Testis (tissue), 3 donors: ENCODE data around the gene BPIFA1. TPM values are rescaled to one million over a fixed set of nuclear protein-coding genes. Genes with fewer than 3 reads are reported as not detected.
A peak's percentile ranks its signal among the peaks of the same experiment; 100 is the strongest.

ENCODE experiments used
- DNase-seq: peaks from one replicate; pipeline ENCODE4 v3.0.0-alpha.2; 2019
- H3K27ac ChIP-seq, 2 donors: fragments of 200-600 bp; sonication (generic); one replicate each; pipeline ENCODE4 v1.5.1; 2019
- H3K27me3 ChIP-seq: fragments of 200-600 bp; sonication (generic); one replicate; pipeline ENCODE4 v1.5.1; 2019
- H3K36me3 ChIP-seq: fragments of 200-600 bp; sonication (generic); one replicate; pipeline ENCODE4 v1.5.1; 2017; ENCODE audit warnings: low read depth; ENCODE audit errors: missing control alignments
- H3K4me1 ChIP-seq: fragments of 200-600 bp; sonication (generic); one replicate; pipeline ENCODE4 v1.5.1; 2019
- H3K4me3 ChIP-seq, 2 donors: fragments of 200-600 bp; sonication (generic); one replicate each; pipeline ENCODE4 v1.5.1; 2017 to 2019
- H3K9me3 ChIP-seq: fragments of 200-600 bp; sonication (generic); one replicate; pipeline ENCODE4 v1.5.1; 2017
- CTCF ChIP-seq, 3 experiments: fragments of 450-650 bp in 2 of 3; fragments of 200-600 bp in 1 of 3; sonication (generic) in 1 of 3; IDR thresholded peaks; one replicate each; pipeline ENCODE4 v1.5.1; 2016 to 2019; ENCODE audit warnings: antibody characterized with exemption in 3 of 3, mild to moderate bottlenecking in 2 of 3, moderate library complexity in 1 of 3
- POLR2A ChIP-seq: fragments of 450-650 bp; IDR thresholded peaks from one replicate; pipeline ENCODE4 v1.6.1; 2017; ENCODE audit warnings: antibody characterized with exemption, mild to moderate bottlenecking, moderate library complexity
- WGBS, 2 donors: methylation state at CpG; one replicate each; pipeline ENCODE4 v1.1.5; 2018; 5-methylcytosine and 5-hydroxymethylcytosine counted together
- intact Hi-C: fragments of 100-400 bp; cut with DNase I; formaldehyde crosslinking; loops from one replicate; pipeline ENCODE4 v1.15.1; 2023; ENCODE audit warnings: low total_unique reads
- polyA plus RNA-seq: library from polyadenylated mRNA; stranded (reverse); fragments of 350-450 nt; fragmentation: Illumina TruSeq; extraction: RNeasy Lipid Tissue Mini Kit (QIAGEN cat#74804); gene quantifications from one replicate; pipeline ENCODE4 v1.2.3, GENCODE V29; 2014; ENCODE audit warnings: low read depth, low replicate concordance; ENCODE audit not compliant: insufficient read depth
- total RNA-seq, 2 donors: library from RNA; depleted of rRNA; stranded (reverse); fragments of >200 nt; gene quantifications; one replicate each; pipeline ENCODE4 v1.2.3, GENCODE V29; 2016

Gene BPIFA1
- total and polyA plus RNA-seq, 3 donors from 2014 or later: 1.6 TPM; not detected in 2

- Histone ChIP-seq H3K36me3 (no peaks in the 10 kb centered on the region), H3K9me3 (no peaks in the 10 kb centered on the region), H3K27me3 (no peaks in the 10 kb centered on the region), H3K4me1 (peaks cover 4% of the 10 kb centered on the region), H3K4me3 (no peak overlapping the region), H3K27ac (no peak overlapping the region)
- no peak for DNase-seq
- 13 to 30% methylated on average over 1 of the region's 1 CpG for WGBS, 2 donors
- intact Hi-C loops: no loop called here
- TF ChIP-seq CTCF (IDR thresholded peaks at IDR 0.05) (no peak), POLR2A (no peak)
Observed at GRCh38 chr20:33210371-33210770, 25.4 kb upstream of the BPIFA1 start.

- peak; percentile 86 for DNase-seq
- Histone ChIP-seq H3K4me3 (no peak overlapping the region), H3K27me3 (no peaks in the 10 kb centered on the region), H3K36me3 (no peaks in the 10 kb centered on the region), H3K4me1 (peaks cover 4% of the 10 kb centered on the region), H3K27ac (no peak overlapping the region), H3K9me3 (no peaks in the 10 kb centered on the region)
- WGBS, 2 donors: 36 to 39% methylated on average over 5 of the region's 5 CpGs
- intact Hi-C loops: no loop called here
- TF ChIP-seq POLR2A: no peak
- TF ChIP-seq CTCF (IDR thresholded peaks at IDR 0.05): peak; percentile 37 to 43 (median 40)
Observed at GRCh38 chr20:33211817-33212424, 23.9 kb upstream of the BPIFA1 start.

- Histone ChIP-seq H3K27ac (no peak within 1 kb of the TSS), H3K9me3 (no peaks in the 10 kb centered on the region), H3K4me1 (no peaks in the 10 kb centered on the region), H3K36me3 (no peaks in the 10 kb centered on the region), H3K27me3 (no peaks in the 10 kb centered on the region), H3K4me3 (no peak within 1 kb of the TSS)
- no peak for DNase-seq
- TF ChIP-seq POLR2A: no peak
- TF ChIP-seq CTCF (IDR thresholded peaks at IDR 0.05): no peak
- intact Hi-C loops: no loop called here
- 82 to 93% methylated on average over 2 of the region's 2 CpGs for WGBS, 2 donors
Observed at GRCh38 chr20:33217052-33217451, 18.7 kb upstream of the BPIFA1 start, which contains the start of gene BPIFA3. Gene BPIFA3 (plus strand): TSS chr20:33217352. CDS start chr20:33217537, 185 bp downstream.

- no peak for DNase-seq
- Histone ChIP-seq H3K9me3 (no peaks in the 10 kb centered on the region), H3K4me3 (no peak overlapping the region), H3K27me3 (no peaks in the 10 kb centered on the region), H3K36me3 (no peaks in the 10 kb centered on the region), H3K27ac (no peak overlapping the region), H3K4me1 (no peaks in the 10 kb centered on the region)
- 62 to 75% methylated on average over 4 of the region's 4 CpGs for WGBS, 2 donors
- TF ChIP-seq POLR2A (no peak), CTCF (IDR thresholded peaks at IDR 0.05) (no peak)
- intact Hi-C loops: no loop called here
Observed at GRCh38 chr20:33224399-33224798, 11.4 kb upstream of the BPIFA1 start.

GRCh38 chr20:33229843-33230242 is 6.0 kb upstream of the BPIFA1 start:
- H3K27me3 ChIP-seq: no peaks in the 10 kb centered on the region
- DNase-seq: no peak
- no peak overlapping the region for H3K27ac ChIP-seq
- no peak for TF ChIP-seq POLR2A
- TF ChIP-seq CTCF (IDR thresholded peaks at IDR 0.05): no peak
- WGBS, 2 donors: 69 to 74% methylated on average over 6 of the region's 6 CpGs
- no peaks in the 10 kb centered on the region for H3K36me3 ChIP-seq
- intact Hi-C loops: no loop called here
- no peaks in the 10 kb centered on the region for H3K4me1 ChIP-seq
- H3K9me3 ChIP-seq: no peaks in the 10 kb centered on the region
- no peak overlapping the region for H3K4me3 ChIP-seq
